ENCODE data around the gene SPNS2.

SPNS2 gene

GRCh38 chr17:4497101-4497824 lies 1.4 kb upstream of the SPNS2 start:
- H3K4me3 ChIP-seq (ENCODE audit: low read depth, low read length) = no peak overlapping the region
- H3K4me1 ChIP-seq (ENCODE audit: control insufficient read depth, insufficient read depth, low read length) = peaks cover 11% of the 10 kb centered on the region
- H3K27me3 ChIP-seq (ENCODE audit: control insufficient read depth, insufficient read depth, low read length) = peaks cover 54% of the 10 kb centered on the region
- no peak overlapping the region for H3K27ac ChIP-seq (ENCODE audit: low read depth, low read length)
- H3K36me3 ChIP-seq (ENCODE audit: control insufficient read depth, insufficient read depth, low read length) = no peaks in the 10 kb centered on the region
- H3K9ac ChIP-seq (ENCODE audit: low read length) = no peak overlapping the region
- H3K9me3 ChIP-seq (ENCODE audit: control insufficient read depth, insufficient read depth, low read depth, low read length) = no peaks in the 10 kb centered on the region

DNA sequence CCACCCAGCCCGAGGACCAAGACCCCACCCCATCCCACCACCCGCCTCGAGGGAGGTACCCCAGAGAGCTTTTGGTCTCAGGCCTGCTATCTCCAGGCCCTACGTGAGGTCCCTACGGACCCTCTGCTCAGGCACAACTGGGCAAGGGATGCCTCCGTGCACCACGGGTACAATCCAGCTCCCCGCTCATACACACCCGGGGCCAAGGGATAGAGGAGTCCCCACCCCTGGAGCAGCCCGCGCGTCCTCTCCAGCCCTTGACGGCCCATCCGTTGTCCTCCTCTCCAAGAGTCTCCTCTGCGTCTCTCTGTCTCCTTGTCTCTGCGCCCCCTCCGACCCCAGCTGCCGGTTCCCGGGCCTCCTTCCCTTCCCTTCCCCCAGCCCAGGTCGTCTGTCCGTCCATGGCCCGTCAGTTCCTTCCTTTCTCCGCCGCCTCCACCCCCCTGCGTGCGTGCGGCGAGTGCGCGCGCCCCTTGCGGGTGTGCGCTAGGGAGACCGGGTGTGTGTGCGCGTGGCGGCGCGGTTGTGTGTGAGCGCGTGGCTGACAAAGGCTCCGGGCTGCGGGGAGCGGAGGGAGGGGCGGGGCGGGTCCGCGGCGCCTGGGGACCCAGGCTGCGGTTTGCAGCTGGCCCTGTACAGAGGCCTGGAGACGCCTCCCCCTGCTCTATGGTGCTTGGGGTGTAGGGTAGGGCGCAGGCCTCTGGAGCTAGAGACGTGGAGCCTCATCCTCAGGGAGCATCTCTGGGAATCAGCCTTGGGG lies 930 bp downstream of the SPNS2 start:
- no peak overlapping the region for H3K27ac ChIP-seq (ENCODE audit: low read depth, low read length)
- no peaks in the 10 kb centered on the region for H3K36me3 ChIP-seq (ENCODE audit: control insufficient read depth, insufficient read depth, low read length)
- H3K27me3 ChIP-seq (ENCODE audit: control insufficient read depth, insufficient read depth, low read length) = peaks cover 73% of the 10 kb centered on the region
- no peak overlapping the region for H3K9ac ChIP-seq (ENCODE audit: low read length)
- H3K9me3 ChIP-seq (ENCODE audit: control insufficient read depth, insufficient read depth, low read depth, low read length) = no peaks in the 10 kb centered on the region
- peak overlapping the region; percentile 50 for H3K4me3 ChIP-seq (ENCODE audit: low read depth, low read length)
- H3K4me1 ChIP-seq (ENCODE audit: control insufficient read depth, insufficient read depth, low read length) = peaks cover 17% of the 10 kb centered on the region; the same call in 1 of the 2 replicates

DNA sequence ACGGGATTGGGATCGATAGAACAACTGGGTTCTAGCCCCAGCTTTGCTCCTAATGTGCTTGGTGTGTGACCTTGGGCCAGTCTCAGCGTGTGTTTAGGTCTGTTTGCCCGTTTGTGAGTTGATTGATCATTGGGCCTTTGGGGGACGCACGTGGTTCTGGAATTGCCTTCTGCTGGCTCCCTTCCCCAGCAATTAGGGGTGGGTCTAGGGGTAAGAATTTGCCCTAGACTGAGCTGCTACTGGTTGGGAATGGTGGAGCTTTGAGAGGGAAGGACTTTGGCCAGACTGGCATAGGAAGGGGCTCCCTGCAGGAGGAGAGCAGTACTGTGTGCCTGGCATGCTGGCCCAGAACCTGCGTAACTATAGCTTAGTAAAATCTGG lies 1.5 kb downstream of the SPNS2 start:
- peak overlapping the region; percentile 50 for H3K4me3 ChIP-seq (ENCODE audit: low read depth, low read length)
- H3K4me1 ChIP-seq (ENCODE audit: control insufficient read depth, insufficient read depth, low read length) = peaks cover 22% of the 10 kb centered on the region; the same call in 1 of the 2 replicates
- H3K27ac ChIP-seq (ENCODE audit: low read depth, low read length) = no peak overlapping the region
- no peaks in the 10 kb centered on the region for H3K36me3 ChIP-seq (ENCODE audit: control insufficient read depth, insufficient read depth, low read length)
- no peak overlapping the region for H3K9ac ChIP-seq (ENCODE audit: low read length)
- H3K9me3 ChIP-seq (ENCODE audit: control insufficient read depth, insufficient read depth, low read depth, low read length) = no peaks in the 10 kb centered on the region
- H3K27me3 ChIP-seq (ENCODE audit: control insufficient read depth, insufficient read depth, low read length) = peaks cover 78% of the 10 kb centered on the region

DNA sequence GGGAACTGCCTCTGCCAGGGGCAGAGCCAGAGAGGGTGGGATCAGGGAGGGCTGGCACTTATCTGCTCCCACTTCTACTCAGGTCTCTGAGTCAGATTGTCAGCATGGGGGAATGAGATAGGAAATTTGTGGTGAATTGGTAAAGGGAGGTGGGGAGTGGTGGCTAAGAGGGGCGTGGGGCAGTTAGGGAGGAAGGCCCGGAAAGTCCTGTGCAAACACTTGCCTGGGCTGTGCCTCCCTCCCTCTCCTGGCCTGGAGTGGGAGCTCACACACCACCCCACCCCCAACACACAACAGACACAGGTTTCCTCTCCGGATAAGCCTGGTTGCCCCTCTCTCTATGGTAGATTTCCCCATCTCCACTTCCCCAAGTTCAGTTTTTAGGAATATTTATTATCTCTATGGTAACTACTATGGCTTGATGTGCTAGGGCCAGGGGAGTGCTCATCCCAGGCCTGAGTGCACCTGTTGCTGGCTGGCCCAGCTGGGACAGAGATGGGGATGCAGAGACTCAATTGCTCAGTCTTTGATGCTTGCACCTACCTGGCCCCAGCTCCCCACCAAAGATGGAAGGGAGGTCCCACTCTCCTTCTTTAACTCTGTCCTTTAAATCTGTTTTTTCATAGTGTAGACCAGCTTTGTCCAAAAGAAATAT lies 2.7 kb downstream of the SPNS2 start:
- peaks cover 83% of the 10 kb centered on the region for H3K27me3 ChIP-seq (ENCODE audit: control insufficient read depth, insufficient read depth, low read length)
- H3K4me3 ChIP-seq (ENCODE audit: low read depth, low read length) = no peak overlapping the region
- no peaks in the 10 kb centered on the region for H3K9me3 ChIP-seq (ENCODE audit: control insufficient read depth, insufficient read depth, low read depth, low read length)
- no peak overlapping the region for H3K9ac ChIP-seq (ENCODE audit: low read length)
- H3K4me1 ChIP-seq (ENCODE audit: control insufficient read depth, insufficient read depth, low read length) = peaks cover 26% of the 10 kb centered on the region; the same call in 1 of the 2 replicates
- no peaks in the 10 kb centered on the region for H3K36me3 ChIP-seq (ENCODE audit: control insufficient read depth, insufficient read depth, low read length)
- no peak overlapping the region for H3K27ac ChIP-seq (ENCODE audit: low read depth, low read length)

DNA sequence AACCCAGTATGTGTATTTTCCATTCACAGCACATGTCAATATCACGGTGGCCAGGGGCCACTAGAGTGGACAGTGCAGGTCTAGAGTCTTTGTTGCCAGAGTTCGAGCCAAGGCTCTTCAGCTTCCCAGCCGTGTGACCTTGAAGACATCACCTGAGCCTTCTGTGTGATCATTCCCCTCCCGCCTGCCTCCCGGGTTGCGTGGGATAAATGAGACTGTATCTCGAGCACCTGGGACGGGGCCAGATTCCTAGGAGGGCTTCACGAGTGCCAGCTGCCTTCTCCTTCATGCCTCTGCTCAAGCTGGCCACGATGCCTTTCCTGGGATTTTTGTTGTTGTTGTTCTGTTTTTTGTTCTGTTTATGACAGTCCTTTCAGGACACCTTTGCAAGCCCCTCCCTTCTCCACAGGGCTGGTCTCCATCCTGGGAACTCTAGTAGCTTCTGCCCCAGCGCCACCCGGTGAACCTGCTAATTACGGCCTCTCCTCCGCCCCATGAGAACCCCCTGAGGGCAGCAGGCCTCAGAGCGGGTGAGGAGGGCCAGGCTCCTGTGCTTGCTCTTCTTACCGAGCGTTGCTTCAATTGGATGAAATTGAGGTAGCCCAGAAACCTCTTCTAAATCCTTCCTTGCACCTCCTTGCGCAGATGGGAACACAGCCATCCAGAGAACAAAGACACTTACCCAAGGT lies 3.9 kb downstream of the SPNS2 start:
- Histone ChIP-seq H3K36me3 (ENCODE audit: control insufficient read depth, insufficient read depth, low read length) (no peaks in the 10 kb centered on the region), H3K27me3 (ENCODE audit: control insufficient read depth, insufficient read depth, low read length) (peaks cover 72% of the 10 kb centered on the region), H3K4me1 (ENCODE audit: control insufficient read depth, insufficient read depth, low read length) (peaks cover 26% of the 10 kb centered on the region; the same call in 1 of the 2 replicates), H3K9ac (ENCODE audit: low read length) (no peak overlapping the region), H3K9me3 (ENCODE audit: control insufficient read depth, insufficient read depth, low read depth, low read length) (no peaks in the 10 kb centered on the region), H3K4me3 (ENCODE audit: low read depth, low read length) (no peak overlapping the region), H3K27ac (ENCODE audit: low read depth, low read length) (no peak overlapping the region)

DNA sequence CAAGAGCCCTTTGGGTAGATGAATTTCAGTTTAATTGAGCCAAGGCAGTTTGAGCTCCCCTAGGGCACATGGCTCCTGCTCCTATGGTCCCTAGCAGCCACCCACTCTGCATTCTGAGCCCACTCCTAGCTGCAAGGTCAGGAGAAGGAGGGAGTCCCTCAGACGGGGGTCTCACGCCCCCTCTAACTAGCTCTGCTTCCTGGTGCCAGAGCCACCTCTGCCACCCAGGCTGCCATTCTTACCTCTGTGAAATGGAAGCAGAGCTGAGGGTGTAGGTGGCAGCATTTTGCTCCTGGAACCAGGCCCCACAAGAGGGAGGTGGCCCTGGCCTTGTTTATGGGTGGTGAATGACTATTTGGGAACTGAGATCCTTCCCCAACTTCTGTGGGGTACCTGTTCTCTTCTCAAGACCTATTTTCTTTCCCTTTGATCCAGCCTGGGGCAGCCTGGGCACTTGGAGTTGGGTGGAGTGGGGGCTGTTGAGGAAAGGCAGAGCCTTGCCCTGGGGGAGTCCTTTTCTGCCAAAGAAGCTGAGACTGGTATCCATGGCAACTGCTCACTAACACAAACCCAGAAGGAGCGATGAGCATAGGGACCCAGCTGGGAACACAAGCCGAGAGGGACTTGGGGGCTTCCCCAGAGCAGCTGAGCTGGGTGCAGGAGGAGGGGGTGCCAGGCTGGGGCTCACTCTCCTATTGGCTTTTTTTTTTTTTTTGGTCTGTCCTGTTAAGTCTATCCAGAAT lies 4.8 kb downstream of the SPNS2 start:
- Histone ChIP-seq H3K4me1 (ENCODE audit: control insufficient read depth, insufficient read depth, low read length) (peaks cover 26% of the 10 kb centered on the region; the same call in 1 of the 2 replicates), H3K36me3 (ENCODE audit: control insufficient read depth, insufficient read depth, low read length) (no peaks in the 10 kb centered on the region), H3K9me3 (ENCODE audit: control insufficient read depth, insufficient read depth, low read depth, low read length) (no peaks in the 10 kb centered on the region), H3K9ac (ENCODE audit: low read length) (no peak overlapping the region), H3K27me3 (ENCODE audit: control insufficient read depth, insufficient read depth, low read length) (peaks cover 63% of the 10 kb centered on the region), H3K27ac (ENCODE audit: low read depth, low read length) (no peak overlapping the region), H3K4me3 (ENCODE audit: low read depth, low read length) (no peak overlapping the region)

- H3K27me3 ChIP-seq (ENCODE audit: control insufficient read depth, insufficient read depth, low read length) = peaks cover 60% of the 10 kb centered on the region
- H3K4me3 ChIP-seq (ENCODE audit: low read depth, low read length) = no peak overlapping the region
- no peak overlapping the region for H3K9ac ChIP-seq (ENCODE audit: low read length)
- H3K4me1 ChIP-seq (ENCODE audit: control insufficient read depth, insufficient read depth, low read length) = peaks cover 26% of the 10 kb centered on the region; the same call in 1 of the 2 replicates
- no peaks in the 10 kb centered on the region for H3K9me3 ChIP-seq (ENCODE audit: control insufficient read depth, insufficient read depth, low read depth, low read length)
- no peaks in the 10 kb centered on the region for H3K36me3 ChIP-seq (ENCODE audit: control insufficient read depth, insufficient read depth, low read length)
- no peak overlapping the region for H3K27ac ChIP-seq (ENCODE audit: low read depth, low read length)
These were observed 5.5 kb downstream of the SPNS2 start for GRCh38 chr17:4504188-4504587.

DNA sequence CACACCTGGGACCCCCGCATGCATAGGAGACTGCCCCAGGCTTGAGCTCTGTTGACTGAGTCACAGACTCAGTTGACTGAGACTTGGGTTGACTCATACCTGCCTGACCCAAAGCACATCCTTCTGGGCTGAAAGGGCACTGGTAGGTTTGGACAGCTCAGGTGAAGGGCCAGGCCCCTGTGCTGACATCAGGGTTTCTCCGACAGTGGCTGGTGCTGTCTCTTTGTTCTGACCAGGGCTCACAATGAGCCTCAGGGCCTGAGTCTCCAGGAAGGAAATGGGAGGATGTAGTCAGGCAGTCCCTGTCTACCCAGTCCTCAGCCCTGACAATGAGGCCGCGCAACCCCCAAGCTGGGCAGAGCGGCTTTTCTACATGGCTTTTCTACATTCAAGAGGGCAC lies 6.5 kb downstream of the SPNS2 start:
- H3K36me3 ChIP-seq (ENCODE audit: control insufficient read depth, insufficient read depth, low read length) = no peaks in the 10 kb centered on the region
- peaks cover 23% of the 10 kb centered on the region; the same call in 1 of the 2 replicates for H3K4me1 ChIP-seq (ENCODE audit: control insufficient read depth, insufficient read depth, low read length)
- no peak overlapping the region for H3K27ac ChIP-seq (ENCODE audit: low read depth, low read length)
- peaks cover 50% of the 10 kb centered on the region for H3K27me3 ChIP-seq (ENCODE audit: control insufficient read depth, insufficient read depth, low read length)
- H3K9me3 ChIP-seq (ENCODE audit: control insufficient read depth, insufficient read depth, low read depth, low read length) = no peaks in the 10 kb centered on the region
- no peak overlapping the region for H3K4me3 ChIP-seq (ENCODE audit: low read depth, low read length)
- no peak overlapping the region for H3K9ac ChIP-seq (ENCODE audit: low read length)

- H3K27me3 ChIP-seq (ENCODE audit: control insufficient read depth, insufficient read depth, low read length) = peaks cover 43% of the 10 kb centered on the region
- no peak overlapping the region for H3K4me3 ChIP-seq (ENCODE audit: low read depth, low read length)
- no peaks in the 10 kb centered on the region for H3K36me3 ChIP-seq (ENCODE audit: control insufficient read depth, insufficient read depth, low read length)
- no peak overlapping the region for H3K9ac ChIP-seq (ENCODE audit: low read length)
- peaks cover 18% of the 10 kb centered on the region; the same call in 1 of the 2 replicates for H3K4me1 ChIP-seq (ENCODE audit: control insufficient read depth, insufficient read depth, low read length)
- no peaks in the 10 kb centered on the region for H3K9me3 ChIP-seq (ENCODE audit: control insufficient read depth, insufficient read depth, low read depth, low read length)
- H3K27ac ChIP-seq (ENCODE audit: low read depth, low read length) = no peak overlapping the region
These were observed 7.6 kb downstream of the SPNS2 start for GRCh38 chr17:4506175-4506813.

GRCh38 chr17:4506892-4507291 lies 8.2 kb downstream of the SPNS2 start:
- Histone ChIP-seq H3K4me3 (ENCODE audit: low read depth, low read length) (no peak overlapping the region), H3K27me3 (ENCODE audit: control insufficient read depth, insufficient read depth, low read length) (peaks cover 37% of the 10 kb centered on the region; the same call in 1 of the 2 replicates), H3K36me3 (ENCODE audit: control insufficient read depth, insufficient read depth, low read length) (no peaks in the 10 kb centered on the region), H3K4me1 (ENCODE audit: control insufficient read depth, insufficient read depth, low read length) (peaks cover 18% of the 10 kb centered on the region; the same call in 1 of the 2 replicates), H3K9ac (ENCODE audit: low read length) (no peak overlapping the region), H3K9me3 (ENCODE audit: control insufficient read depth, insufficient read depth, low read depth, low read length) (no peaks in the 10 kb centered on the region), H3K27ac (ENCODE audit: low read depth, low read length) (no peak overlapping the region)
